Spleen (tissue), 7 donors: ENCODE data around the gene CCDC87.

ENCODE experiments used
- CTCF ChIP-seq, 11 experiments: fragments of 200-600 bp in 7 of 11; fragments of 450-650 bp in 4 of 11; sonication (generic) in 4 of 11; IDR thresholded peaks in 8 of 11; conservative IDR thresholded peaks in 3 of 11; 1 replicate in 7 of 11; 2 replicates in 4 of 11; pipeline versions ENCODE4 v1.4.0 to v1.8.0; 2016 to 2021; ENCODE audit warnings: antibody characterized with exemption in 11 of 11, inconsistent platforms in 4 of 11, mild to moderate bottlenecking in 1 of 11
- POLR2A ChIP-seq, 3 donors: fragments of 450-650 bp; IDR thresholded peaks; one replicate each; pipeline ENCODE4 v1.5.1; 2017; ENCODE audit warnings: antibody characterized with exemption in 3 of 3, mild to moderate bottlenecking in 1 of 3
- donor health status: DM: no; HTN: no; CAD: no; lungs with moderate emphysema.
- donor health status: DM: no; HTN: no; CAD: no.
- donor health status: DM: no; HTN: no; CAD: no.

DNA sequence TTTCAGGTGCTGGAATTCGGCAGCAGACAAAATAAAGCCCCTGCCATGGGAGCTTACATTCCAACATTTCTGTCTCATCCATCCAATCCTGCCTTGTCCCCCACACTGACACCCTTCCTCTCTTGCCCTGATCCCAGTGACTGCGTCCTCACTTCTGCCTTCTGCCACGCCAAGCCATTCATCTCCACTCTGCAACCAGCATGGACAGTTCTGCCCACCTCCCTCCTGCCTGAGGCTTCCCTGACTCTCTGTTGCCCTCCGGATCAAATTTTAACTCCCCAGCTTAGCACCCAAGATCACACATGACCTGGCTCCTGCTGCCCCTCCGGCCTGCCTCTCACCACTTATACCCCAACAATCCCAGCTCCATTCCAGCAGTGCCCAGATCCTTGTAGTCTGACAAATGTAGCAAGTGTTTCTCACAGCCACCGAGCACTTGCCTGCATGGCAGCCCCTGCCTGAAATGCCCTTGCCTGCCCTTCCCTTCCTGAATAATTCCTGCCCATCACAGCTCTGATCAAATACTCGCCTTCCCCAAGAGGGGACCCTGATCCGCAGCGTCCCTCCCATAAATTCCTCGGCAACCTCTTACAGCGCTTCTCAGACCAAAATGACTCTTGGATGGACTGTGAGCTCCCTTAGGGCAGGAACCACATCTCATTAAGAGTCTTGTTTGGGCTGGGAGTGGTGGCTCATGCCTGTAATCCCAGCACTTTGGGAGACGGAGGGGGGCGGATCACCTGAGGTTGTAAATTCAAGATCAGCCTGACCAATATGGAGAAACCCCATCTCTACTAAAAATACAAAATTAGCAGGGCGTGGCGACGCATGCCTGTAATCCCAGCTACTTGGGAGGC is 43.9 kb downstream of the CCDC87 start:
- TF ChIP-seq CTCF (IDR thresholded peaks at IDR 0.05 in 8 of 11, conservative IDR thresholded peaks at IDR 0.05 in 3 of 11): no peak
- TF ChIP-seq POLR2A (IDR thresholded peaks at IDR 0.05): no peak
